ENCODE measurements around the gene OR5K4. TPM values are rescaled to one million over a fixed set of nuclear protein-coding genes. Genes with fewer than 3 reads are reported as not detected.

Gene OR5K4
- total and polyA plus RNA-seq, 4 donors: not detected

DNA sequence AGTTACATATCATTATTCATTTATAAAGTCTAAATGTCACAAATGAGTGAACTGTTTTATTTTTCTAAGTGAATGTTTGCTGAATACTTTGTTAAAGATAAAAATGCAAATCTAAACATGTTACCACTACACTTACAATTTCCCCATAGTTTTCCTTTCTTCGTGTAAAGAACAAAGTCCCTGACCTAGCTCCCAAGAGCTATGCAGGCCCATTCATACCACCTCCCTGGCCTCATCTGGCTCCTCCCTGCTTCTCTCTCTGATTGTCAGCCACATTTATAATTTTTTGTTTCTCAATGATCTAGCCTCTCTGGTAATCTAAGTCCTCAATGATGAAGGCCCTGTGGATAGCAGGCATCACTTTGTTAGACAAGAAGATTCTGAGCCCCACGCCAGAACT, 31.0 kb upstream of the OR5K4 start:
- H3K4me3 ChIP-seq (ENCODE audit: low read depth in 1 of 3, low read length in 3 of 3): no peak overlapping the region
- no peak for TF ChIP-seq FOXA2 (IDR thresholded peaks at IDR 0.05)
- TF ChIP-seq HNF4A (conservative IDR thresholded peaks at IDR 0.05): peak in 1 of 2 donors; percentile 11

DNA sequence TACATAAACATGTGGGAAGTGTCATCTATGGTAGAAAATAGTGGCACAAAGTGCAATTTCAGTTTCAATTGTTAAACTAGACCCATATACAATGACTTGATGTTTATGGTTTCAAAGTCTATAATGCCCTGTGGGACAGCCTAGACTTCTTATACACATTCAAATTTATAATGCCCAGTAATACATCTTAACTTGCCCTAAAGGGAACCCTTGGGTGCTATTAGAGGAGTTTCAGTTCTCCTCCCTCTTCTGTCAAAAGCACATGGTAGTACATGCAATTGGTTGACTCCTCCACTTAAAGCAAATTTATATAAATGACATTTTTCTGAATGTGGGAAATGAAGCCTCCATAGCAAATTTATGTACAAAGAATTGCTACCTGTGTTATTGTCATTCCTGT, 30.2 kb upstream of the OR5K4 start:
- no peak for DNase-seq (ENCODE audit: low spot score)
- no peak overlapping the region for H3K27ac ChIP-seq (ENCODE audit: low read depth in 1 of 2, low read length in 2 of 2)
- H3K9me3 ChIP-seq (ENCODE audit: control insufficient read depth in 4 of 4, low read length in 3 of 4): no peaks in the 10 kb centered on the region
- no peaks in the 10 kb centered on the region for H3K27me3 ChIP-seq (ENCODE audit: control insufficient read depth in 4 of 4, insufficient read depth in 4 of 4, low read length in 3 of 4)
- no peak overlapping the region for H3K9ac ChIP-seq (ENCODE audit: low read depth in 1 of 2, low read length in 2 of 2)
- H3K4me1 ChIP-seq (ENCODE audit: control insufficient read depth in 4 of 4, insufficient read depth in 4 of 4, low read length in 3 of 4): peaks cover 0 to 2% (median 0%) of the 10 kb centered on the region in 4 donors
- no peaks in the 10 kb centered on the region for H3K36me3 ChIP-seq (ENCODE audit: control insufficient read depth in 4 of 4, insufficient read depth in 3 of 4, low read depth in 1 of 4, low read length in 3 of 4)
- no peak overlapping the region for H3K4me3 ChIP-seq (ENCODE audit: low read depth in 1 of 3, low read length in 3 of 3)
- TF ChIP-seq RXRA (IDR thresholded peaks at IDR 0.05) (no peak), EGR1 (IDR thresholded peaks at IDR 0.05; ENCODE audit: low read depth in 2 of 2) (no peak), JUND (IDR thresholded peaks at IDR 0.05) (no peak), YY1 (IDR thresholded peaks at IDR 0.05) (no peak), NR2F2 (IDR thresholded peaks at IDR 0.05) (no peak), GABPA (IDR thresholded peaks at IDR 0.05 in 1 of 2, conservative IDR thresholded peaks at IDR 0.05 in 1 of 2) (no peak)
- TF ChIP-seq, protein P1, sequence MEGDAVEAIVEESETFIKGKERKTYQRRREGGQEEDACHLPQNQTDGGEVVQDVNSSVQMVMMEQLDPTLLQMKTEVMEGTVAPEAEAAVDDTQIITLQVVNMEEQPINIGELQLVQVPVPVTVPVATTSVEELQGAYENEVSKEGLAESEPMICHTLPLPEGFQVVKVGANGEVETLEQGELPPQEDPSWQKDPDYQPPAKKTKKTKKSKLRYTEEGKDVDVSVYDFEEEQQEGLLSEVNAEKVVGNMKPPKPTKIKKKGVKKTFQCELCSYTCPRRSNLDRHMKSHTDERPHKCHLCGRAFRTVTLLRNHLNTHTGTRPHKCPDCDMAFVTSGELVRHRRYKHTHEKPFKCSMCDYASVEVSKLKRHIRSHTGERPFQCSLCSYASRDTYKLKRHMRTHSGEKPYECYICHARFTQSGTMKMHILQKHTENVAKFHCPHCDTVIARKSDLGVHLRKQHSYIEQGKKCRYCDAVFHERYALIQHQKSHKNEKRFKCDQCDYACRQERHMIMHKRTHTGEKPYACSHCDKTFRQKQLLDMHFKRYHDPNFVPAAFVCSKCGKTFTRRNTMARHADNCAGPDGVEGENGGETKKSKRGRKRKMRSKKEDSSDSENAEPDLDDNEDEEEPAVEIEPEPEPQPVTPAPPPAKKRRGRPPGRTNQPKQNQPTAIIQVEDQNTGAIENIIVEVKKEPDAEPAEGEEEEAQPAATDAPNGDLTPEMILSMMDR (IDR thresholded peaks at IDR 0.05; ENCODE audit: low read depth, low read length, missing input control): no peak
- TF ChIP-seq, protein P2, sequence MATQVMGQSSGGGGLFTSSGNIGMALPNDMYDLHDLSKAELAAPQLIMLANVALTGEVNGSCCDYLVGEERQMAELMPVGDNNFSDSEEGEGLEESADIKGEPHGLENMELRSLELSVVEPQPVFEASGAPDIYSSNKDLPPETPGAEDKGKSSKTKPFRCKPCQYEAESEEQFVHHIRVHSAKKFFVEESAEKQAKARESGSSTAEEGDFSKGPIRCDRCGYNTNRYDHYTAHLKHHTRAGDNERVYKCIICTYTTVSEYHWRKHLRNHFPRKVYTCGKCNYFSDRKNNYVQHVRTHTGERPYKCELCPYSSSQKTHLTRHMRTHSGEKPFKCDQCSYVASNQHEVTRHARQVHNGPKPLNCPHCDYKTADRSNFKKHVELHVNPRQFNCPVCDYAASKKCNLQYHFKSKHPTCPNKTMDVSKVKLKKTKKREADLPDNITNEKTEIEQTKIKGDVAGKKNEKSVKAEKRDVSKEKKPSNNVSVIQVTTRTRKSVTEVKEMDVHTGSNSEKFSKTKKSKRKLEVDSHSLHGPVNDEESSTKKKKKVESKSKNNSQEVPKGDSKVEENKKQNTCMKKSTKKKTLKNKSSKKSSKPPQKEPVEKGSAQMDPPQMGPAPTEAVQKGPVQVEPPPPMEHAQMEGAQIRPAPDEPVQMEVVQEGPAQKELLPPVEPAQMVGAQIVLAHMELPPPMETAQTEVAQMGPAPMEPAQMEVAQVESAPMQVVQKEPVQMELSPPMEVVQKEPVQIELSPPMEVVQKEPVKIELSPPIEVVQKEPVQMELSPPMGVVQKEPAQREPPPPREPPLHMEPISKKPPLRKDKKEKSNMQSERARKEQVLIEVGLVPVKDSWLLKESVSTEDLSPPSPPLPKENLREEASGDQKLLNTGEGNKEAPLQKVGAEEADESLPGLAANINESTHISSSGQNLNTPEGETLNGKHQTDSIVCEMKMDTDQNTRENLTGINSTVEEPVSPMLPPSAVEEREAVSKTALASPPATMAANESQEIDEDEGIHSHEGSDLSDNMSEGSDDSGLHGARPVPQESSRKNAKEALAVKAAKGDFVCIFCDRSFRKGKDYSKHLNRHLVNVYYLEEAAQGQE (IDR thresholded peaks at IDR 0.05): no peak

More for the DNA sequence above, 31.0 kb upstream of the OR5K4 start:
- DNase-seq (ENCODE audit: low spot score): no peak
- Histone ChIP-seq H3K27ac (ENCODE audit: low read depth in 1 of 2, low read length in 2 of 2) (no peak overlapping the region), H3K36me3 (ENCODE audit: control insufficient read depth in 4 of 4, insufficient read depth in 3 of 4, low read depth in 1 of 4, low read length in 3 of 4) (no peaks in the 10 kb centered on the region), H3K9me3 (ENCODE audit: control insufficient read depth in 4 of 4, low read length in 3 of 4) (no peaks in the 10 kb centered on the region), H3K27me3 (ENCODE audit: control insufficient read depth in 4 of 4, insufficient read depth in 4 of 4, low read length in 3 of 4) (no peaks in the 10 kb centered on the region), H3K4me1 (ENCODE audit: control insufficient read depth in 4 of 4, insufficient read depth in 4 of 4, low read length in 3 of 4) (peaks cover 0 to 2% (median 0%) of the 10 kb centered on the region in 4 donors), H3K9ac (ENCODE audit: low read depth in 1 of 2, low read length in 2 of 2) (no peak overlapping the region)
- WGBS: 64% methylated on average over 2 of the region's 2 CpGs

DNA sequence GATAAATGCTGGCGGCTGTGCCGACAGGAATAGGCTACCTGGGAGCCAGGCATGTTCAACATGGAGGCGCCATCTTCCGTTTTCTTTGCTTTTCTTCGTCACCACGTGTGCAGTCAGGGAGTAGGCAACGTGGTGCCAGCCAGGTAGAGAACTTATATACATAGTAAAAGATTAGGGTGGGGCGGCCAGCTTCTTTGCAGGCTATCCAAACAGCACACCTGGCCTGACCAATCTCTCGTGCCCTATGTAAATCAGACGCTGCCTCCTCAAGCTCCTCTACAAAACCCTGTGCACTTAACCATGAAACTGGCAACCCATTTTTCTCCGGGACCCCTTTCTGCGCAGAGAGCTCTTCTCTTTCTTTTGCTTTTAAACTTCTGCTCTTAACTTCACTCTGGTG, 28.6 kb upstream of the OR5K4 start:
- H3K27me3 ChIP-seq (ENCODE audit: control insufficient read depth in 4 of 4, insufficient read depth in 4 of 4, low read length in 3 of 4): no peaks in the 10 kb centered on the region
- H3K27ac ChIP-seq (ENCODE audit: low read depth in 1 of 2, low read length in 2 of 2): no peak overlapping the region
- no peaks in the 10 kb centered on the region for H3K9me3 ChIP-seq (ENCODE audit: control insufficient read depth in 4 of 4, low read length in 3 of 4)
- DNase-seq (ENCODE audit: low spot score): no peak
- H3K4me1 ChIP-seq (ENCODE audit: control insufficient read depth in 4 of 4, insufficient read depth in 4 of 4, low read length in 3 of 4): peaks cover 0 to 2% (median 0%) of the 10 kb centered on the region in 4 donors
- H3K4me3 ChIP-seq (ENCODE audit: low read depth in 1 of 3, low read length in 3 of 3): no peak overlapping the region
- WGBS: 74% methylated on average over 12 of the region's 12 CpGs
- H3K36me3 ChIP-seq (ENCODE audit: control insufficient read depth in 4 of 4, insufficient read depth in 3 of 4, low read depth in 1 of 4, low read length in 3 of 4): no peaks in the 10 kb centered on the region
- H3K9ac ChIP-seq (ENCODE audit: low read depth in 1 of 2, low read length in 2 of 2): no peak overlapping the region
- TF ChIP-seq, protein P3, sequence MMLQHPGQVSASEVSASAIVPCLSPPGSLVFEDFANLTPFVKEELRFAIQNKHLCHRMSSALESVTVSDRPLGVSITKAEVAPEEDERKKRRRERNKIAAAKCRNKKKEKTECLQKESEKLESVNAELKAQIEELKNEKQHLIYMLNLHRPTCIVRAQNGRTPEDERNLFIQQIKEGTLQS (IDR thresholded peaks at IDR 0.05): no peak
- TF ChIP-seq, protein P1 (IDR thresholded peaks at IDR 0.05; ENCODE audit: low read depth, low read length, missing input control): no peak
- TF ChIP-seq RAD21 (IDR thresholded peaks at IDR 0.05) (no peak), HNF4G (IDR thresholded peaks at IDR 0.05) (no peak), FOXA1 (IDR thresholded peaks at IDR 0.05) (no peak), NR2F2 (IDR thresholded peaks at IDR 0.05) (no peak), HNF4A (conservative IDR thresholded peaks at IDR 0.05) (no peak), EGR1 (IDR thresholded peaks at IDR 0.05; ENCODE audit: low read depth in 2 of 2) (no peak), JUND (IDR thresholded peaks at IDR 0.05) (no peak), FOXA2 (IDR thresholded peaks at IDR 0.05) (no peak), GABPA (IDR thresholded peaks at IDR 0.05 in 1 of 2, conservative IDR thresholded peaks at IDR 0.05 in 1 of 2) (no peak)
- TF ChIP-seq, protein P2 (IDR thresholded peaks at IDR 0.05): no peak

All from liver (tissue), 9 donors.